IPS-18a (cell line): ENCODE results near the gene ARHGAP26.

Experiments used
- H3K27ac ChIP-seq: one replicate; pipeline ENCODE4 v1.5.1; 2013; ENCODE audit warnings: low read length
- H3K27me3 ChIP-seq: one replicate; pipeline ENCODE4 v1.6.1; 2013; ENCODE audit warnings: mild to moderate bottlenecking, low read length; ENCODE audit not compliant: control insufficient read depth, insufficient read depth
- H3K36me3 ChIP-seq: one replicate; pipeline ENCODE4 v1.6.1; 2013; ENCODE audit warnings: low read depth, low read length; ENCODE audit not compliant: control insufficient read depth
- H3K4me1 ChIP-seq: one replicate; pipeline ENCODE4 v1.6.1; 2013; ENCODE audit warnings: low read depth, low read length; ENCODE audit not compliant: control insufficient read depth
- H3K4me3 ChIP-seq: one replicate; pipeline ENCODE4 v1.5.1; 2013; ENCODE audit warnings: low read length
- H3K9ac ChIP-seq: one replicate; pipeline ENCODE4 v1.6.1; 2013; ENCODE audit warnings: mild to moderate bottlenecking, low read length, moderate library complexity
- H3K9me3 ChIP-seq: one replicate; pipeline ENCODE4 v1.6.1; 2013; ENCODE audit warnings: low read depth, low read length; ENCODE audit not compliant: control insufficient read depth

ARHGAP26 gene

GRCh38 chr5:143244990-143245389 is 474.8 kb downstream of the ARHGAP26 start:
- Histone ChIP-seq H3K36me3 (no peaks in the 10 kb centered on the region), H3K27me3 (no peaks in the 10 kb centered on the region), H3K4me3 (no peak overlapping the region), H3K9ac (no peak overlapping the region), H3K9me3 (no peaks in the 10 kb centered on the region), H3K4me1 (no peaks in the 10 kb centered on the region), H3K27ac (no peak overlapping the region)

GRCh38 chr5:143245929-143246561 is 475.9 kb downstream of the ARHGAP26 start:
- H3K27ac ChIP-seq = no peak overlapping the region
- H3K4me1 ChIP-seq = no peaks in the 10 kb centered on the region
- no peaks in the 10 kb centered on the region for H3K36me3 ChIP-seq
- no peak overlapping the region for H3K9ac ChIP-seq
- no peak overlapping the region for H3K4me3 ChIP-seq
- no peaks in the 10 kb centered on the region for H3K27me3 ChIP-seq
- H3K9me3 ChIP-seq = no peaks in the 10 kb centered on the region

GRCh38 chr5:143247134-143247815 is 477.1 kb downstream of the ARHGAP26 start:
- Histone ChIP-seq H3K4me3 (no peak overlapping the region), H3K4me1 (no peaks in the 10 kb centered on the region), H3K36me3 (no peaks in the 10 kb centered on the region), H3K27me3 (no peaks in the 10 kb centered on the region), H3K9me3 (no peaks in the 10 kb centered on the region), H3K9ac (no peak overlapping the region), H3K27ac (no peak overlapping the region)

- Histone ChIP-seq H3K9me3 (no peaks in the 10 kb centered on the region), H3K4me1 (no peaks in the 10 kb centered on the region), H3K4me3 (no peak overlapping the region), H3K27ac (no peak overlapping the region), H3K27me3 (no peaks in the 10 kb centered on the region), H3K36me3 (no peaks in the 10 kb centered on the region), H3K9ac (no peak overlapping the region)
Measured at GRCh38 chr5:143248391-143248790, 478.2 kb downstream of the ARHGAP26 start.

- Histone ChIP-seq H3K9ac (no peak overlapping the region), H3K27ac (no peak overlapping the region)
Measured at GRCh38 chr5:143248822-143249579, 478.8 kb downstream of the ARHGAP26 start.

GRCh38 chr5:143249851-143250250 is 479.7 kb downstream of the ARHGAP26 start:
- Histone ChIP-seq H3K9ac (no peak overlapping the region), H3K27me3 (no peaks in the 10 kb centered on the region), H3K4me3 (no peak overlapping the region), H3K36me3 (no peaks in the 10 kb centered on the region), H3K9me3 (no peaks in the 10 kb centered on the region), H3K27ac (no peak overlapping the region), H3K4me1 (no peaks in the 10 kb centered on the region)

More at GRCh38 chr5:143248822-143249579, 478.8 kb downstream of the ARHGAP26 start:
- Histone ChIP-seq H3K36me3 (no peaks in the 10 kb centered on the region), H3K27me3 (no peaks in the 10 kb centered on the region), H3K4me1 (no peaks in the 10 kb centered on the region), H3K9me3 (no peaks in the 10 kb centered on the region), H3K4me3 (no peak overlapping the region)

- no peak overlapping the region for H3K27ac ChIP-seq
Measured at GRCh38 chr5:143251190-143251589, 481.0 kb downstream of the ARHGAP26 start.

GRCh38 chr5:143251946-143252345 is 481.8 kb downstream of the ARHGAP26 start:
- Histone ChIP-seq H3K4me1 (no peaks in the 10 kb centered on the region), H3K36me3 (no peaks in the 10 kb centered on the region), H3K9ac (no peak overlapping the region), H3K27me3 (no peaks in the 10 kb centered on the region), H3K9me3 (no peaks in the 10 kb centered on the region), H3K4me3 (no peak overlapping the region), H3K27ac (no peak overlapping the region)

More at GRCh38 chr5:143251190-143251589, 481.0 kb downstream of the ARHGAP26 start:
- H3K27me3 ChIP-seq = no peaks in the 10 kb centered on the region
- H3K36me3 ChIP-seq = no peaks in the 10 kb centered on the region
- no peak overlapping the region for H3K4me3 ChIP-seq
- no peak overlapping the region for H3K9ac ChIP-seq
- no peaks in the 10 kb centered on the region for H3K9me3 ChIP-seq
- H3K4me1 ChIP-seq = no peaks in the 10 kb centered on the region

GRCh38 chr5:143254819-143255218 is 484.6 kb downstream of the ARHGAP26 start:
- Histone ChIP-seq H3K27me3 (no peaks in the 10 kb centered on the region), H3K27ac (no peak overlapping the region), H3K9me3 (no peaks in the 10 kb centered on the region), H3K9ac (no peak overlapping the region), H3K4me3 (no peak overlapping the region), H3K4me1 (no peaks in the 10 kb centered on the region), H3K36me3 (no peaks in the 10 kb centered on the region)

GRCh38 chr5:143258559-143259253 is 488.5 kb downstream of the ARHGAP26 start:
- no peaks in the 10 kb centered on the region for H3K27me3 ChIP-seq

GRCh38 chr5:143259254-143259605 is 489.1 kb downstream of the ARHGAP26 start:
- no peaks in the 10 kb centered on the region for H3K36me3 ChIP-seq
- H3K9ac ChIP-seq = no peak overlapping the region
- no peaks in the 10 kb centered on the region for H3K9me3 ChIP-seq
- H3K4me3 ChIP-seq = no peak overlapping the region
- no peaks in the 10 kb centered on the region for H3K4me1 ChIP-seq
- no peak overlapping the region for H3K27ac ChIP-seq
- H3K27me3 ChIP-seq = no peaks in the 10 kb centered on the region

More at GRCh38 chr5:143258559-143259253, 488.5 kb downstream of the ARHGAP26 start:
- Histone ChIP-seq H3K4me3 (no peak overlapping the region), H3K27ac (no peak overlapping the region), H3K9me3 (no peaks in the 10 kb centered on the region), H3K36me3 (no peaks in the 10 kb centered on the region), H3K4me1 (no peaks in the 10 kb centered on the region), H3K9ac (no peak overlapping the region)
